Mucosa of gallbladder (tissue), 1 donor: ENCODE measurements around the gene PAX2. TPM values are rescaled to one million over a fixed set of nuclear protein-coding genes. Genes with fewer than 3 reads are reported as not detected.

Source experiments
- DNase-seq: peaks from one replicate; pipeline ENCODE4 v3.0.0-alpha.2; 2020; ENCODE audit warnings: low spot score
- total RNA-seq: library from RNA; stranded (reverse); gene quantifications from one replicate; pipeline ENCODE4 v1.2.1, GENCODE V29; 2021
- donor health status: DM: no; HTN: no; CAD: no.

The PAX2 gene
- total RNA-seq, 1 donor from 2014 or later: not detected

DNA sequence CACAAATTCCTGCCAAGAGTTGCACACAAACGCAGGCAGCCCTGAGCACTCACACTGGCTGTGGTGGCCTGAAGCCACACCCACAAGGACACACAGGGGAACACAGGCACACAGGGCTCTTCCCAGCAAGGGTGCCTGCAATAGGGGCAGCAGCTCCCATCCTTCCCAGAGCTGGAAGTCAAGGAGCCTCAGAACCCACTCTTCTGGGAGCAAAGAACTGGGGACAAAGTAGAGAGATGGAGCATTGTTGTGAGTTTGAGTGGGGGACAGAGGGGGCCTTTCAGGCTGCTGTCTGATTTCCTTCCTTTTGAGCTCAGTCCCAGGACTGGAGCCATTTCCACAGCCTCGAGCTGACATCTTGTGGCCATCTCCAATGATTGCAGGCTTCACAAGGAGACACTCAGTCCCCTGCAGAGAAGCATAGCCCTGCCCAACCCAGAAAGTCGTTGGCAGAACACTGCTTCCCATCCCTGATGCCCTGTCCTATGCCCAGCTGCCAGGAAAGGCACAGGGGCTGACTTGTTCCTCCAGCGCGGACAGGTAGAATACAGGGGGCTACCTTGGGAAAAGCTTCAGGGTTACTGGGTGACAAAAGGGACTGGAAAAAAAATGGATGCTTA lies 133.0 kb downstream of the PAX2 start:
- DNase-seq: peak; percentile 54

Other genes starting within 250 kb of the PAX2 start
- 13.5 TPM for gene SEC31B, start 225.7 kb upstream of the PAX2 start, total RNA-seq
- gene NDUFB8, start 215.7 kb upstream of the PAX2 start, total RNA-seq: 140 TPM
- 46.4 TPM for gene HIF1AN, start 209.6 kb upstream of the PAX2 start, total RNA-seq
- gene SLF2, start 167.4 kb downstream of the PAX2 start, total RNA-seq: 26.1 TPM
- 55.1 TPM for gene SEMA4G, start 223.9 kb downstream of the PAX2 start, total RNA-seq
- 104 TPM for gene MRPL43, start 241.9 kb downstream of the PAX2 start, total RNA-seq
- gene TWNK, start 242.0 kb downstream of the PAX2 start, total RNA-seq: 5.7 TPM